PC-9 (cell line): ENCODE results near the gene HS3ST3B1. TPM values are rescaled to one million over a fixed set of nuclear protein-coding genes. Genes with fewer than 3 reads are reported as not detected.

Experiments used
- BruUV-seq: library from RNA; stranded (reverse); fragments of 400-500 nt; replicated peaks from 2 replicates; lab custom pipeline; 2021; lab: Mats Ljungman, UMichigan
- CTCF ChIA-PET: fragments of 300-600 bp; sonication (Branson Sonifier 250); formaldehyde crosslinking; loops from one replicate; lab custom pipeline; 2022; ENCODE audit warnings: antibody characterized with exemption; lab: Charles Lee
- POLR2A ChIA-PET: fragments of 300-600 bp; sonication (Branson Sonifier 250); formaldehyde crosslinking; loops from one replicate; lab custom pipeline; 2022; ENCODE audit warnings: antibody characterized with exemption; ENCODE audit not compliant: unreplicated experiment; lab: Charles Lee
- DNase-seq, 2 experiments: peaks; one replicate each; pipeline versions ENCODE4 v3.0.0 to v3.0.0-alpha.2; 2015 to 2022; ENCODE audit warnings: mixed read lengths in 1 of 2
- H2AFZ ChIP-seq: fragments of 200-600 bp; sonication (generic); 2 replicates; pipeline ENCODE4 v1.8.1; 2017; ENCODE audit warnings: antibody characterized with exemption
- H3F3A ChIP-seq: fragments of 200-600 bp; sonication (generic); 2 replicates; pipeline ENCODE4 v1.8.1; 2017; ENCODE audit warnings: antibody characterized with exemption, mild to moderate bottlenecking, low read depth; ENCODE audit not compliant: insufficient read depth
- H3K27ac ChIP-seq: fragments of 200-600 bp; sonication (generic); 2 replicates; pipeline ENCODE4 v1.6.1; 2016; ENCODE audit warnings: mixed run types
- H3K27me3 ChIP-seq: fragments of 200-600 bp; sonication (generic); 2 replicates; pipeline ENCODE4 v1.6.1; 2016; ENCODE audit warnings: low read depth, mixed run types; ENCODE audit not compliant: insufficient read depth
- H3K36me3 ChIP-seq: fragments of 200-600 bp; sonication (generic); 2 replicates; pipeline ENCODE4 v1.6.1; 2016; ENCODE audit warnings: low read depth, mixed run types
- H3K4me1 ChIP-seq: fragments of 200-600 bp; sonication (generic); replicated peaks from 2 replicates; pipeline ENCODE4 v1.6.1; 2016; ENCODE audit warnings: mixed run types; ENCODE audit not compliant: insufficient read depth
- H3K4me2 ChIP-seq: fragments of 200-600 bp; sonication (generic); 2 replicates; pipeline ENCODE4 v1.6.1; 2017; ENCODE audit warnings: mixed run types
- H3K4me3 ChIP-seq: fragments of 200-600 bp; sonication (generic); 2 replicates; pipeline ENCODE4 v1.6.1; 2016; ENCODE audit warnings: mixed run types
- H3K79me2 ChIP-seq: fragments of 200-600 bp; sonication (generic); 2 replicates; pipeline ENCODE4 v1.6.1; 2017; ENCODE audit warnings: low read depth, mixed run types
- H3K9me2 ChIP-seq: fragments of 200-600 bp; sonication (generic); 2 replicates; pipeline ENCODE4 v1.8.1; 2017; ENCODE audit warnings: mild to moderate bottlenecking; ENCODE audit not compliant: insufficient read depth
- H3K9me3 ChIP-seq: fragments of 200-600 bp; sonication (generic); 2 replicates; pipeline ENCODE4 v1.8.1; 2016; ENCODE audit warnings: low read depth; ENCODE audit not compliant: insufficient read depth
- H4K20me1 ChIP-seq: fragments of 200-600 bp; sonication (generic); 2 replicates; pipeline ENCODE4 v1.8.1; 2017; ENCODE audit not compliant: insufficient read depth
- CTCF ChIP-seq: fragments of 200-600 bp; sonication (generic); conservative IDR thresholded peaks from 2 replicates; pipeline ENCODE4 v1.6.1; 2017; ENCODE audit warnings: mixed run types, antibody characterized with exemption, mild to moderate bottlenecking, moderate library complexity
- EZH2 ChIP-seq: fragments of 200-600 bp; sonication (generic); IDR thresholded peaks from 2 replicates; pipeline ENCODE4 v1.8.0; 2017; ENCODE audit warnings: antibody characterized with exemption, low read depth
- intact Hi-C: fragments of 100-400 bp; cut with micrococcal nuclease; formaldehyde crosslinking; loops from one replicate; pipeline ENCODE4 v1.10.0; 2022; ENCODE audit not compliant: unreplicated experiment
- total RNA-seq: library from RNA; stranded (reverse); gene quantifications from 2 replicates; pipeline ENCODE4 v1.2.3, GENCODE V29; 2021

HS3ST3B1 gene
- total RNA-seq, 1 experiment from 2014 or later: not detected

GRCh38 chr17:14361945-14362508 lies 61.1 kb downstream of the HS3ST3B1 start:
- Histone ChIP-seq H3K27me3 (no peaks in the 10 kb centered on the region), H3K9me2 (no peaks in the 10 kb centered on the region), H3K4me1 (no peaks in the 10 kb centered on the region), H3K27ac (no peak overlapping the region), H3F3A (no peaks in the 10 kb centered on the region), H3K4me2 (no peak overlapping the region), H3K79me2 (no peaks in the 10 kb centered on the region), H3K9me3 (no peaks in the 10 kb centered on the region), H2AFZ (no peak overlapping the region), H4K20me1 (no peaks in the 10 kb centered on the region), H3K4me3 (no peak overlapping the region), H3K36me3 (no peaks in the 10 kb centered on the region)
- POLR2A ChIA-PET: no interaction called here
- intact Hi-C loops: no loop called here
- BruUV-seq: no TSS peak
- CTCF ChIA-PET: no interaction called here
- TF ChIP-seq CTCF: no peak
- no peak for TF ChIP-seq EZH2
- no peak for DNase-seq

- H2AFZ ChIP-seq: no peak overlapping the region
Observed at GRCh38 chr17:14366199-14366598, 65.3 kb downstream of the HS3ST3B1 start.

GRCh38 chr17:14372461-14372860 lies 71.6 kb downstream of the HS3ST3B1 start:
- Histone ChIP-seq H3K27me3 (no peaks in the 10 kb centered on the region; the same call in 1 of the 2 replicates), H3K36me3 (no peaks in the 10 kb centered on the region), H3K4me2 (no peak overlapping the region), H3K4me1 (no peaks in the 10 kb centered on the region), H3K27ac (no peak overlapping the region), H3F3A (no peaks in the 10 kb centered on the region), H2AFZ (no peak overlapping the region), H3K79me2 (no peaks in the 10 kb centered on the region), H3K9me3 (no peaks in the 10 kb centered on the region), H3K4me3 (no peak overlapping the region), H4K20me1 (no peaks in the 10 kb centered on the region), H3K9me2 (no peaks in the 10 kb centered on the region)
- DNase-seq: no peak
- ChIA-PET POLR2A (no interaction called here), CTCF (no interaction called here)
- no peak for TF ChIP-seq EZH2
- TF ChIP-seq CTCF: no peak
- BruUV-seq: no TSS peak
- intact Hi-C loops: no loop called here

More at GRCh38 chr17:14366199-14366598, 65.3 kb downstream of the HS3ST3B1 start:
- no peak for TF ChIP-seq CTCF
- H3K4me2 ChIP-seq: no peak overlapping the region
- no peak overlapping the region for H3K27ac ChIP-seq
- no peaks in the 10 kb centered on the region for H3K36me3 ChIP-seq
- CTCF ChIA-PET: no interaction called here
- no peaks in the 10 kb centered on the region for H3K79me2 ChIP-seq
- POLR2A ChIA-PET: no interaction called here
- BruUV-seq: no TSS peak
- no peak for DNase-seq
- H3K4me1 ChIP-seq: no peaks in the 10 kb centered on the region
- no peaks in the 10 kb centered on the region for H4K20me1 ChIP-seq
- H3K9me2 ChIP-seq: no peaks in the 10 kb centered on the region
- H3F3A ChIP-seq: no peaks in the 10 kb centered on the region
- H3K4me3 ChIP-seq: no peak overlapping the region
- H3K27me3 ChIP-seq: no peaks in the 10 kb centered on the region
- intact Hi-C loops: no loop called here
- no peaks in the 10 kb centered on the region for H3K9me3 ChIP-seq
